Measurements from ENCODE around the gene FHAD1.

- TF ChIP-seq CTCF (IDR thresholded peaks at IDR 0.05; ENCODE audit: low read length), result no peak
- no peak for TF ChIP-seq EZH2 (IDR thresholded peaks at IDR 0.05; ENCODE audit: borderline replicate concordance, low read length)
Measured at GRCh38 chr1:15334995-15335394, 88.0 kb downstream of the FHAD1 start.

All from OCI-LY1 (cell line).